Lower lobe of right lung (tissue), 2 donors: ENCODE results near the gene IER2. TPM values are rescaled to one million over a fixed set of nuclear protein-coding genes. Genes with fewer than 3 reads are reported as not detected.

Experiments
- ATAC-seq, 2 donors: fragments of 200-7000 bp; cut with Tn5 transposase; one replicate each; pipeline ENCODE4 v1.9.1; 2020 to 2022; ENCODE audit warnings: mild to moderate bottlenecking in 2 of 2, moderate library complexity in 2 of 2
- DNase-seq: peaks from one replicate; pipeline ENCODE4 v3.0.0-alpha.2; 2020
- H3K27ac ChIP-seq: fragments of 200-600 bp; one replicate; pipeline ENCODE4 v1.8.0; 2022
- H3K27me3 ChIP-seq: fragments of 200-600 bp; one replicate; pipeline ENCODE4 v1.8.0; 2022; ENCODE audit warnings: low read depth
- H3K36me3 ChIP-seq: fragments of 200-600 bp; one replicate; pipeline ENCODE4 v1.8.0; 2022; ENCODE audit warnings: mild to moderate bottlenecking
- H3K4me1 ChIP-seq: fragments of 200-600 bp; one replicate; pipeline ENCODE4 v1.8.0; 2022
- H3K4me3 ChIP-seq: fragments of 200-600 bp; one replicate; pipeline ENCODE4 v1.8.0; 2022; ENCODE audit warnings: mild to moderate bottlenecking
- H3K9me3 ChIP-seq: fragments of 200-600 bp; one replicate; pipeline ENCODE4 v1.8.0; 2022
- intact Hi-C: fragments of 100-400 bp; cut with DNase I; formaldehyde crosslinking; loops from one replicate; pipeline ENCODE4 v1.11.0; 2022
- total RNA-seq: library from RNA; stranded (reverse); fragmentation: NEBNext Ultra II Directional; extraction: Animal tissue kit (Norgen Biotek cat#: 25700); gene quantifications from one replicate; pipeline ENCODE4 v1.2.1, GENCODE V29; 2021
- TF ChIP-seq, protein P1 (sequence below): fragments of 200-600 bp; IDR thresholded peaks from one replicate; pipeline ENCODE4 v1.8.0; 2022; ENCODE audit warnings: antibody characterized with exemption, mild to moderate bottlenecking
- donor health status: DM: no; HTN: yes; CAD: no; lungs with severe emphysema.

Gene IER2
- total RNA-seq, 1 donor from 2014 or later, result 80.2 TPM

- TF ChIP-seq, protein P1, sequence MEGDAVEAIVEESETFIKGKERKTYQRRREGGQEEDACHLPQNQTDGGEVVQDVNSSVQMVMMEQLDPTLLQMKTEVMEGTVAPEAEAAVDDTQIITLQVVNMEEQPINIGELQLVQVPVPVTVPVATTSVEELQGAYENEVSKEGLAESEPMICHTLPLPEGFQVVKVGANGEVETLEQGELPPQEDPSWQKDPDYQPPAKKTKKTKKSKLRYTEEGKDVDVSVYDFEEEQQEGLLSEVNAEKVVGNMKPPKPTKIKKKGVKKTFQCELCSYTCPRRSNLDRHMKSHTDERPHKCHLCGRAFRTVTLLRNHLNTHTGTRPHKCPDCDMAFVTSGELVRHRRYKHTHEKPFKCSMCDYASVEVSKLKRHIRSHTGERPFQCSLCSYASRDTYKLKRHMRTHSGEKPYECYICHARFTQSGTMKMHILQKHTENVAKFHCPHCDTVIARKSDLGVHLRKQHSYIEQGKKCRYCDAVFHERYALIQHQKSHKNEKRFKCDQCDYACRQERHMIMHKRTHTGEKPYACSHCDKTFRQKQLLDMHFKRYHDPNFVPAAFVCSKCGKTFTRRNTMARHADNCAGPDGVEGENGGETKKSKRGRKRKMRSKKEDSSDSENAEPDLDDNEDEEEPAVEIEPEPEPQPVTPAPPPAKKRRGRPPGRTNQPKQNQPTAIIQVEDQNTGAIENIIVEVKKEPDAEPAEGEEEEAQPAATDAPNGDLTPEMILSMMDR, result no peak
- ATAC-seq (no peak), DNase-seq (no peak)
- Histone ChIP-seq H3K4me1 (peaks cover 32% of the 10 kb centered on the region), H3K9me3 (no peaks in the 10 kb centered on the region), H3K36me3 (peaks cover 12% of the 10 kb centered on the region), H3K27ac (no peak overlapping the region), H3K27me3 (no peaks in the 10 kb centered on the region), H3K4me3 (no peak overlapping the region)
- intact Hi-C loops, result no loop called here
Measured at GRCh38 chr19:13120817-13121216, 29.4 kb upstream of the IER2 start.

- no peak for DNase-seq
- no peak overlapping the region for H3K4me3 ChIP-seq
- ATAC-seq, result no peak
- TF ChIP-seq, protein P1, result no peak
- no peak overlapping the region for H3K27ac ChIP-seq
- peaks cover 29% of the 10 kb centered on the region for H3K4me1 ChIP-seq
- H3K36me3 ChIP-seq, result peaks cover 19% of the 10 kb centered on the region
- intact Hi-C loops, result no loop called here
- H3K9me3 ChIP-seq, result no peaks in the 10 kb centered on the region
- no peaks in the 10 kb centered on the region for H3K27me3 ChIP-seq
Measured at GRCh38 chr19:13121551-13122274, 28.5 kb upstream of the IER2 start.

- no peak for DNase-seq
- Histone ChIP-seq H3K27me3 (no peaks in the 10 kb centered on the region), H3K9me3 (no peaks in the 10 kb centered on the region), H3K36me3 (peaks cover 20% of the 10 kb centered on the region), H3K4me1 (peaks cover 24% of the 10 kb centered on the region), H3K27ac (no peak overlapping the region), H3K4me3 (no peak overlapping the region)
- intact Hi-C loops, result no loop called here
- TF ChIP-seq, protein P1, result no peak
- ATAC-seq, result no peak
Measured at GRCh38 chr19:13122275-13122878, 27.8 kb upstream of the IER2 start.

GRCh38 chr19:13122980-13123957, 26.9 kb upstream of the IER2 start:
- Histone ChIP-seq H3K36me3 (peaks cover 20% of the 10 kb centered on the region), H3K9me3 (no peaks in the 10 kb centered on the region), H3K4me1 (peaks cover 20% of the 10 kb centered on the region), H3K27ac (no peak overlapping the region), H3K4me3 (no peak overlapping the region), H3K27me3 (no peaks in the 10 kb centered on the region)
- intact Hi-C loops, result no loop called here
- no peak for DNase-seq
- ATAC-seq, result no peak
- TF ChIP-seq, protein P1, result no peak

GRCh38 chr19:13127051-13127450, 23.2 kb upstream of the IER2 start:
- no peaks in the 10 kb centered on the region for H3K4me1 ChIP-seq
- TF ChIP-seq, protein P1, result no peak
- intact Hi-C loops, result no loop called here
- no peaks in the 10 kb centered on the region for H3K9me3 ChIP-seq
- H3K27me3 ChIP-seq, result no peaks in the 10 kb centered on the region
- no peak for DNase-seq
- no peak for ATAC-seq
- no peak overlapping the region for H3K4me3 ChIP-seq
- H3K27ac ChIP-seq, result no peak overlapping the region
- peaks cover 11% of the 10 kb centered on the region for H3K36me3 ChIP-seq
